Stimulated activated naive CD8-positive, alpha-beta T cell treated with anti-CD3 and anti-CD28 coated beads, Interleukin-15, amount 100 ng/mL, for 72 hours (primary cell): Measurements from ENCODE around the gene SCNN1A.
A peak's percentile ranks its signal among the peaks of the same experiment; 100 is the strongest.

Experiments used
- ATAC-seq: fragments of 150-1000 bp; cut with Tn5 transposase; 2 replicates; pipeline ENCODE4 v1.10.0; 2021; ENCODE audit warnings: mild to moderate bottlenecking, moderate library complexity
- DNase-seq, 2 donors: peaks; one replicate each; pipeline ENCODE4 v3.0.0; 2021 to 2022
- H3K27ac Mint-ChIP-seq, 2 donors: one replicate each; pipeline ENCODE4 v1.8.0; 2022; ENCODE audit warnings: mild to moderate bottlenecking in 2 of 2, mixed read lengths in 2 of 2, moderate library complexity in 2 of 2
- H3K27me3 Mint-ChIP-seq: one replicate; pipeline ENCODE4 v1.8.0; 2022; ENCODE audit warnings: mixed read lengths
- H3K4me1 Mint-ChIP-seq: one replicate; pipeline ENCODE4 v1.8.0; 2022; ENCODE audit warnings: mild to moderate bottlenecking, mixed read lengths
- H3K4me3 Mint-ChIP-seq, 2 donors: one replicate each; pipeline ENCODE4 v1.8.0; 2022; ENCODE audit warnings: mild to moderate bottlenecking in 2 of 2, mixed read lengths in 2 of 2, moderate library complexity in 1 of 2
- H3K9me3 Mint-ChIP-seq, 2 donors: one replicate each; pipeline ENCODE4 v1.8.0; 2022; ENCODE audit warnings: mixed read lengths in 2 of 2

Gene SCNN1A

DNA sequence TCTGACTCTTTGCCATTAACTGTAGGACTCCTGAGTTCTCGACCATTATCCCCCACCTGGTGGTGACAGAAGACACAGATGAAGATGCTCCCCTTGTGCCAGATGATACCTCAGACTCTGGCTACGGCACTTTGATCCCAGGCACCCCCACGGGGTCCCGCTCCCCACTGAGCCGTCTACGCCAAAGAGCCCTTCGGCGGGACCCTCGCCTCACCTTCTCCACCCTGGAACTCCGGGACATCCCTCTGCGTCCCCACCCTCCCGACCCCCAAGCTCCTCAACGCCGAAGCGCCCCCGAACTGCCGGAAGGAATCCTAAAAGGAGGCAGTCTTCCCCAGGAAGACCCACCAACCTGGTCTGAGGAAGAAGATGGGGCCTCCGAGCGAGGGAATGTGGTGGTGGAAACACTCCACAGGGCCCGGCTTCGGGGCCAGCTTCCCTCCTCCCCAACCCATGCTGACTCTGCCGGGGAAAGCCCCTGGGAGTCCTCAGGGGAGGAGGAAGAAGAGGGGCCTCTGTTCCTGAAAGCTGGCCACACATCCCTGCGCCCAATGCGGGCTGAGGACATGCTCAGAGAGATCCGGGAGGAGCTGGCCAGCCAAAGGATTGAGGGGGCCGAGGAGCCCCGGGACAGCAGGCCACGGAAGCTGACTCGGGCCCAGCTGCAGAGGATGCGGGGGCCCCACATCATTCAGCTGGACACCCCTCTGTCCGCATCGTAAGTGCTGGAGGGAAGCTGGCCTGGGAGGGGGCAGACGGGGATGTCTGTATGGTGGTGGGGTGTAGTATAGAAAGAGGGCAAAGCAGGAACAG lies 47.9 kb downstream of the SCNN1A start:
- no peak for ATAC-seq
- Mint-ChIP-seq H3K4me1 (peaks cover 71% of the 10 kb centered on the region), H3K4me3 (no peak overlapping the region)

DNA sequence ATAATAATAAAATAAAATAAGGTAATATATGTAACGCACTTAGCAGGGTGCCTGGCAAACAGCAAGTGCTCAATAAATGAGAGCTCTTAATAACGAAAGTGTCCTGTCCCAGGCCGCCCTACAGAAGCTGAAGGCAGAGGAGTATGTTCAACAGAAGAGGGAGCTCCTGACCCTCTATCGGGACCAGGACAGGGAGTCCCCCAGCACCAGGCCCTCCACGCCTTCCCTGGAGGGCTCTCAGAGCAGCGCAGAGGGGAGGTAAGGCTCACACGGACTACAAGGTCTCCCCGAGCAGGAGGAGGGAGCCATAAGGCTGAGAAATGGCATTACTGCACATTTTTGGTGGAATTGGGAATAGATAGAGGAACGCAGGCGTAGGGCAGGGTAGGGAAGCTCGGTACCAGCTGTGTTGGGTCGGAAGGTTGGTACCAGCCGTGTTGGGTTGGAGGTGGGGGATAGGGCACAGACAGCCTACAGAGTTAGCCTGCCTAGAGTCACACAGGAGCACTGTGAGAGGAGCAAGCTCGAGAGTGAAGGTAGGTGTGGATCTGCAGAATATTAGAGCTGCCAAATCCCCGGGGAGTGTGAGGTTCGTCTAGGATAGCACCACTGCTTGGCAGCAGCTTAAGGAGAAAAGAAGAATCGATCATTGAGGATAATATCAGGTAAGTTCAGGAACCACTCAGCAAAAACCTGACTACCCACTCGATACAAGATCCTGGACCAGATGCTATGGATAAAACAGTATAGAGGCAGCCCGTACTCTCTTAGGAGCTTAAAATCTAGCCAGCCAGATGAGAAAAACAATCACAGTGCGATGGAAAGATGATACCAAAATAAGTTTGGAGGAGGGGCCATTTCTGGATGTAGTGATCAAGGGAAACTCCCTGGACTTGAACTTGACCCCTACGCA lies 48.8 kb downstream of the SCNN1A start:
- ATAC-seq, result peak; percentile 57
- no peaks in the 10 kb centered on the region for H3K27me3 Mint-ChIP-seq
- no peak for DNase-seq
- no peaks in the 10 kb centered on the region for H3K9me3 Mint-ChIP-seq
- H3K27ac Mint-ChIP-seq, result peak overlapping the region in 1 of 2 donors; percentile 36
- peaks cover 70% of the 10 kb centered on the region for H3K4me1 Mint-ChIP-seq
- no peak overlapping the region for H3K4me3 Mint-ChIP-seq

More for the DNA sequence above, 47.9 kb downstream of the SCNN1A start:
- Mint-ChIP-seq H3K9me3 (no peaks in the 10 kb centered on the region), H3K27ac (no peak overlapping the region), H3K27me3 (no peaks in the 10 kb centered on the region)
- DNase-seq, result no peak

DNA sequence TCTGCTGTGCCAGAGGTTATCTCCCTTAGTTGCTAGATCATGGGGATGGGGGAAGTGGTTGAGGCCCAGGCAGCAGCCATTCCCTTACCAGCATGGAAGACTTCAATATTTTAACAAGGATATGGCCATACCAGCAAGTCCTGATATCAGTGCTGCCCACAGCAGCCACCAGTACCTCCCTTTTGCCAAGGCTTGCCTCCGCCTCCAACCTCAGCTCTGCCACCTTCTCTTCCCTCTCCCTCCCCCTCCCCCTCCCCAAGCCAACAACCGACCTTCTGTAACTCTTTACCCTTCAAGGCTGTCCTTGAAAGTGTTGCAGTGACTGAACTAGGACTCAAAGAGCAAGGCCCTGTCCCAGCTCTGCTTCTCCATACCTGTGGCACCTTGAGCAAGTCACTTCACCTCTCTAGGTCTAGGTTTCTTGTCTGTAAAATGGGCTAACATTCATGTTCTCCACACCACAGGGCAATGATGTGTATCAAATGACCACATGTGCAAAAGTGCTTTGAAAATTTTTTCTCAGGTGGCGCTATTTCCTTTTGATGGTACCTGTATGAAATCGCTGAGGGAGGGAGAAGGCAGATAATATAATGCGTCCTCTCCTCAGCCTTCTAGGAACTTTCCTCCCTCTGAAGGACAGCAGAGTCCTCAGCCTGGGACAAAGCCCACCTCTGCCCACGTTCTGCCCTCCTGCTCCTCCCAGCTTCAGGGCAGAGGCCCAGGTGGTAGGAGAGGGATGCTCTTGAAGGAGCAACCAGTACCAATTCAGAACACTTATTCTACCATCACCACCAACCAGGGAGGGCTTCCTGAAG lies 50.2 kb downstream of the SCNN1A start:
- peak overlapping the region in 1 of 2 donors; percentile 82 for H3K4me3 Mint-ChIP-seq
- DNase-seq (no peak), ATAC-seq (no peak)
- peaks cover 56% of the 10 kb centered on the region for H3K4me1 Mint-ChIP-seq
- no peaks in the 10 kb centered on the region for H3K27me3 Mint-ChIP-seq
- H3K27ac Mint-ChIP-seq, result peak overlapping the region in 1 of 2 donors; percentile 20
- no peaks in the 10 kb centered on the region for H3K9me3 Mint-ChIP-seq

GRCh38 chr12:6323995-6324711 lies 51.2 kb downstream of the SCNN1A start:
- Mint-ChIP-seq H3K4me3 (peak overlapping the region; percentile 82 to 83), H3K27me3 (no peaks in the 10 kb centered on the region), H3K27ac (peak overlapping the region; percentile 54 to 90), H3K4me1 (peaks cover 53% of the 10 kb centered on the region), H3K9me3 (no peaks in the 10 kb centered on the region)
- no peak for ATAC-seq
- no peak for DNase-seq

- Mint-ChIP-seq H3K27ac (peak overlapping the region; percentile 54 to 90), H3K4me1 (peaks cover 58% of the 10 kb centered on the region), H3K4me3 (peak overlapping the region; percentile 74 to 83), H3K27me3 (no peaks in the 10 kb centered on the region), H3K9me3 (no peaks in the 10 kb centered on the region)
- no peak for DNase-seq
- ATAC-seq, result peak; percentile 67
These were observed 51.9 kb downstream of the SCNN1A start for GRCh38 chr12:6323340-6323994.

DNA sequence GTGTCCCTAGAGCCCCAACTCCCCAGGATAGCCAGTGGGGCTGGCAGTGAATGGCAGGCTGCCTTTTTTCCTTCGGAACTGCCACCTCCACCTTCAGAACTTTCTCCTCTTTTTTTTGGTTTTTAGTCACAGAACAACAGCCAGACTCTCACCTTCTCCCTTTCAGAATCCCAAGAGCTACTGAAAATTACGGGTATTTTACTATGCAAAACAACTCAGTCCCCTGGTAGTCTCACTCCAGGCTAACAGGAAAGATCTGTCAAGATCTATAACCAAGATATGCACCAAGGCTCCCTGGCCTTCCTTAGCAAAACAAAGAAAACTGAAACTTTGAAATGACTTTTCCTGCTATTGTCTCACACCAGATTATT lies 52.4 kb downstream of the SCNN1A start:
- DNase-seq, result no peak
- ATAC-seq, result peak; percentile 1
- Mint-ChIP-seq H3K27ac (no peak overlapping the region), H3K27me3 (no peaks in the 10 kb centered on the region), H3K4me1 (peaks cover 58% of the 10 kb centered on the region), H3K9me3 (no peaks in the 10 kb centered on the region), H3K4me3 (peak overlapping the region in 1 of 2 donors; percentile 74)

DNA sequence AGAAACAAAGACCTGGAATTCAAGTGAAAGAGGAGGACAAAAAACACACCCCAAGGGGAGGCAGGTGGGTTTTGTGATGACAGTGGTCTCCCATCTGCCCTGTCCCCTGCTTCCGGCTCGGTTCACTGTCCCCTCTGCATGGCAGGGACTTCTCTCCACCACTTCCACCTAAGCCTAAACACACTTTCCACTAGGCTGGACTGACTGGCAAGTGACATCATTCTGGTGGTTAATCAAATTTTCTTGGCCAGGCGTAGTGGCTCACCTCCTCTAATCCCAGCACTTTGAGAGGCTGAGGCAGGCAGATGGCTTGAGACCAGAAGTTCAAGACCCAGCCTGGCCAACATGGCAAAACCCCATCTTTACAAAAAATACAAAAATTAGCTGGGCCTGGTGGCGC lies 53.0 kb downstream of the SCNN1A start:
- H3K4me1 Mint-ChIP-seq, result peaks cover 60% of the 10 kb centered on the region
- H3K27me3 Mint-ChIP-seq, result no peaks in the 10 kb centered on the region
- ATAC-seq (no peak), DNase-seq (no peak)
- no peaks in the 10 kb centered on the region for H3K9me3 Mint-ChIP-seq
- no peak overlapping the region for H3K4me3 Mint-ChIP-seq
- no peak overlapping the region for H3K27ac Mint-ChIP-seq

DNA sequence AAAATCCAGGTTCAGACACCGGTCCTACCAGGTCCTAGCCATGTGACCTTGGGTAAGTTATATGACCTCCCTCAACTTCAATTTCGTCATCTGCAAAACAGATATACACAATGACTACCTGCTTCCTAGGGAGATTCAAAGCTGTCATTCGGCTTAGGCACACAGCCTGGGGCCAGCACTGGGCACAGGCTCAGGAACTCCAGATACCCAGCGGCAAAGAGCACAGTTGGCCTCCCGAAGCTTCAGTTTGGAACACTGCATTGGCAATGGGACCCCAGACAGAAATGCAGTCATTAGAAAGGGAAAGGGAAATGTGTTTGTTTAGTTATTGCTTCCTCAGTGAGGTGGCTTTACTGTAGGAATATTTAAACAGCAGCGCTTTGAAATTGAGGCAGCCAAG lies 53.5 kb downstream of the SCNN1A start:
- Mint-ChIP-seq H3K4me1 (peaks cover 60% of the 10 kb centered on the region), H3K27ac (no peak overlapping the region), H3K4me3 (no peak overlapping the region), H3K27me3 (no peaks in the 10 kb centered on the region), H3K9me3 (no peaks in the 10 kb centered on the region)
- no peak for ATAC-seq
- no peak for DNase-seq

DNA sequence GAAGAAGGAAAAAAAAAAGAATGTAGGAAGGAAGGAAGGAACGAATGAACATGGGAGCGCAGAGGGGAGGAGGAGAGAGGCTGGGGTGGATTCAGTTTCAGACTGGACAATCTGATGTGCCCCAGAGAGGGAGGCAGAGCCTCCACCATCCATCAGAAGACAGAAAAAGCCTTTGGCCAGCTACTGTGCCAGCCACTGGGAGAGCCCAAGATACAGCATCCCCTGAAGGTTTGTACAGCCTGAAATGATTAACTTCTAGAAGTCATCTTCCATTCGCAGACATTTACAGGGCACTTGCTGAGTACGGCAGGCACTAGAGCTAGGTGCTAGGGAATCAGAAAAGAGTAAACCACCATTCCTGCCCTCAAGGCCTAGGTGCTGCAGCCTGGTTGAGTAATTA lies 55.9 kb downstream of the SCNN1A start:
- no peak for ATAC-seq
- Mint-ChIP-seq H3K4me3 (no peak overlapping the region), H3K27me3 (no peaks in the 10 kb centered on the region), H3K27ac (peak overlapping the region in 1 of 2 donors; percentile 75), H3K4me1 (peaks cover 46% of the 10 kb centered on the region), H3K9me3 (no peaks in the 10 kb centered on the region)
- DNase-seq, result no peak

DNA sequence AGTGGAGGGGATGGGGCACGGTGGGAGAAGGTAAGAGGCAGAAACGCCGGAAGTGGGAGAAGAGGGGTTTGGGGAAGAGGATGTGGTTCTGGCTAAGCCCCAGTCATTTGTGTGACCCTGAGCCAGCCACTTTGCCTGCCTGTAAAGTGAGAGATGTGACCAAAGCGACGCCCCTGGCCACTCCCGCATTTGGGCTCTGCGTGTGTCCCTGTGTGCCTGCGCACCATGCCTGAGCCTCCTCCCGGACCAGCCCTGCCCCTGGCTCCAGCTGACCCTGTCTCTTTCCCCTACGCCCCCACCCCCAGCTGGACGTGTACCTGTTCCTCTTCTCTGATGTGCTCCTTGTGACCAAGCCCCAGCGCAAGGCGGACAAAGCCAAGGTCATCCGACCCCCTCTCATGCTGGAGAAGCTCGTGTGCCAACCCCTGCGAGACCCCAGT lies 56.9 kb downstream of the SCNN1A start:
- Mint-ChIP-seq H3K27me3 (no peaks in the 10 kb centered on the region), H3K27ac (peak overlapping the region; percentile 72 to 88), H3K9me3 (no peaks in the 10 kb centered on the region), H3K4me1 (peaks cover 46% of the 10 kb centered on the region), H3K4me3 (peak overlapping the region; percentile 4 to 65)
- peak; percentile 47 for ATAC-seq
- no peak for DNase-seq

- DNase-seq (no peak), ATAC-seq (peak; percentile 23)
- H3K4me3 Mint-ChIP-seq, result peak overlapping the region; percentile 4 to 65
- peak overlapping the region; percentile 72 to 88 for H3K27ac Mint-ChIP-seq
- H3K9me3 Mint-ChIP-seq, result no peaks in the 10 kb centered on the region
- no peaks in the 10 kb centered on the region for H3K27me3 Mint-ChIP-seq
- H3K4me1 Mint-ChIP-seq, result peaks cover 46% of the 10 kb centered on the region
These were observed 57.5 kb downstream of the SCNN1A start for GRCh38 chr12:6317693-6318439.

GRCh38 chr12:6316921-6317692 lies 58.3 kb downstream of the SCNN1A start:
- no peak overlapping the region for H3K27ac Mint-ChIP-seq
- H3K27me3 Mint-ChIP-seq, result no peaks in the 10 kb centered on the region
- H3K9me3 Mint-ChIP-seq, result no peaks in the 10 kb centered on the region
- ATAC-seq (no peak), DNase-seq (no peak)
- no peak overlapping the region for H3K4me3 Mint-ChIP-seq
- H3K4me1 Mint-ChIP-seq, result peaks cover 51% of the 10 kb centered on the region
